MG63 (cell line): ENCODE measurements around the gene CASP6. TPM values are rescaled to one million over a fixed set of nuclear protein-coding genes. Genes with fewer than 3 reads are reported as not detected.

ENCODE experiments used
- DNase-seq: peaks from one replicate; pipeline ENCODE4 v3.0.0-alpha.2; 2020
- H3K27me3 ChIP-seq: fragments of 250-450 bp; sonication (Bioruptor Pico); 2 replicates; pipeline ENCODE4 v1.5.1; 2020; ENCODE audit warnings: mild to moderate bottlenecking, moderate library complexity
- H3K36me3 ChIP-seq: fragments of 250-450 bp; sonication (Bioruptor Pico); 2 replicates; pipeline ENCODE4 v1.5.1; 2020; ENCODE audit warnings: mild to moderate bottlenecking, moderate library complexity
- H3K4me3 ChIP-seq: fragments of 250-450 bp; sonication (Bioruptor Pico); 2 replicates; pipeline ENCODE4 v1.5.1; 2020; ENCODE audit warnings: mild to moderate bottlenecking, moderate library complexity
- H3K9me3 ChIP-seq: fragments of 250-450 bp; sonication (Bioruptor Pico); 2 replicates; pipeline ENCODE4 v1.5.1; 2020; ENCODE audit warnings: mild to moderate bottlenecking, moderate library complexity
- total RNA-seq: library from RNA; depleted of rRNA; stranded (reverse); fragments of >200 nt; shearing (Covaris generic); gene quantifications from 2 replicates; pipeline ENCODE4 v1.2.3, GENCODE V29; 2014; ENCODE audit warnings: low replicate concordance

Gene CASP6
- total RNA-seq, 1 experiment from 2014 or later: 16.1 TPM

GRCh38 chr4:109729117-109729717 is 26.0 kb upstream of the CASP6 start:
- Histone ChIP-seq H3K27me3 (no peaks in the 10 kb centered on the region), H3K9me3 (no peaks in the 10 kb centered on the region), H3K36me3 (no peaks in the 10 kb centered on the region), H3K4me3 (peak overlapping the region; percentile 73)
- no peak for DNase-seq

DNA sequence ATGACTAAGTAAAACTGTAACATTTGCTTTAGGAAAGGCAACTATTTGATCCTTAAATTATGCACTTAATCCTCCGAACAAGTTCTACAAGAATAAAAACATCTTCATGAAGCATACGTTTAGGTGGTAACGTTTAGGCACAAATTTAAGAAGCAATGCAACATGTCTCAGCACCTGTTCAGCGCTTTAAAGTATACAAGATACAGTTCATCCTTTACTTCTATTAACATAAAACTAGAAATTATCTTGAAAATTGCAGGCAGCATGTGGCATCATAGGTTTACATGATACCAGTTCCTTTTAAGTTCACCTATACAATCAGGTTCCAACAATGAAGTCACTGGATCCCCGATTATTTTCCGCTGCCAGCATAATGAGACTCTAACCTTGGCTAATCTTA is 25.1 kb upstream of the CASP6 start:
- no peaks in the 10 kb centered on the region for H3K9me3 ChIP-seq
- no peak overlapping the region; the same call in 1 of the 2 replicates for H3K4me3 ChIP-seq
- DNase-seq: no peak
- no peaks in the 10 kb centered on the region for H3K36me3 ChIP-seq
- H3K27me3 ChIP-seq: no peaks in the 10 kb centered on the region

DNA sequence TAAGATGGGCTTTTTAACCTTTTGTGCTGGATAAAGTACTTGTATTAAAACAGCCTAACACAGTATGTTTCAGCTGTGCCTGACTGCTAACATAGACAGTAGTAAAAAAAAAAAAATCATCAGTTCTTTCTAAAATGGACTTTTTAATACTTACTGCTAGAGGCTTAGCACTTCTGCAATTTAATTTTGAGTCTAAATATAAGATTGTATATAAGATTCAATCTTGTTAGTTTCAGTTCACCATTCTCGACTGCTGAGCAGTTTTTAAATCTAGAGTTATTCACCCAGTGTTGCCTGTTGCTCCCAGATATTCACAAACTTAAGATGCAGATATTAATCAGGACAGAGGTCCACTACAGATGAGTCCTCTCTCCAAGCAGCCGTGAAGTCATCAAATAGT is 19.9 kb upstream of the CASP6 start:
- Histone ChIP-seq H3K36me3 (no peaks in the 10 kb centered on the region), H3K27me3 (no peaks in the 10 kb centered on the region), H3K4me3 (no peak overlapping the region), H3K9me3 (no peaks in the 10 kb centered on the region)
- DNase-seq: no peak

DNA sequence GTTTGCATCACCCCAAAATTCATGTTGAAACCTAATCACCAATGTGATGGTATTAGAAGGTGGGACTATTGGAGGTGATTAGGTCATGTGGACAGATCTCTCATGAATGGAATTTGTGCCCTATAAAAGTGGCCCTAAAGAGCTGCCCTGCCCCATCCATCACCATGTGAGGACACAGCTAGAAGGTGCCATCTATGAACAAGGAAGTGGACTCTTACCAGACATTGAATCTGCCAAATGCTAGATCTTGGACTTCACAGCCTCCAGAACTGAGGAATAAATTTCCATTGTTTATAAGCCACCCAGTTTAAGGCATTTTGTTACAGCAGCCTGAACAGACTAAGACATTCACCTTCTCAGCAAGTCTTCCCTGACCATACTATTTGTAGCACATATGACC is 19.1 kb upstream of the CASP6 start:
- H3K9me3 ChIP-seq: no peaks in the 10 kb centered on the region
- no peak overlapping the region for H3K4me3 ChIP-seq
- no peaks in the 10 kb centered on the region for H3K36me3 ChIP-seq
- DNase-seq: no peak
- no peaks in the 10 kb centered on the region for H3K27me3 ChIP-seq

GRCh38 chr4:109721033-109721432 is 17.8 kb upstream of the CASP6 start:
- no peaks in the 10 kb centered on the region for H3K27me3 ChIP-seq
- H3K4me3 ChIP-seq: no peak overlapping the region
- no peaks in the 10 kb centered on the region for H3K9me3 ChIP-seq
- peak; percentile 5 for DNase-seq
- H3K36me3 ChIP-seq: no peaks in the 10 kb centered on the region

- DNase-seq: no peak
- no peaks in the 10 kb centered on the region for H3K27me3 ChIP-seq
- no peak overlapping the region for H3K4me3 ChIP-seq
- no peaks in the 10 kb centered on the region for H3K36me3 ChIP-seq
- no peaks in the 10 kb centered on the region for H3K9me3 ChIP-seq
Observed at GRCh38 chr4:109719604-109720003, 16.4 kb upstream of the CASP6 start.

DNA sequence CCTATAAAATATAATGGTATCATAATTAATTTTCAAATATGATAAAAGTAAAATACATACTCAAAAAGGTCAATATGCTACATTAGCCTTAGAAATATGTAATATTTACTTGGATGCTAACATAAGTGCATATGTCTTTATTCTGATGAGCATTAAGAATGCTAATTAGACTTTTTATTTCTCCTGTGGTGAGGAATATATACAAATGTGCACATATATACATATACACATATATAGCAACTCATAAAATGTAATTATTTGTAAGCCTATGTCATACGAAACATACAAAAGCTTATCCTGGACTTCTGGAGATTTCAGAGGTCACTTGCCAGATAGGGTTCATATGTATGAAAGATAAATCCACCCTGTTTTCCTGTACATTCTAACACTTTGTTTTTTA is 15.5 kb upstream of the CASP6 start:
- H3K4me3 ChIP-seq: no peak overlapping the region
- no peaks in the 10 kb centered on the region for H3K27me3 ChIP-seq
- no peaks in the 10 kb centered on the region for H3K9me3 ChIP-seq
- no peaks in the 10 kb centered on the region for H3K36me3 ChIP-seq
- DNase-seq: no peak

GRCh38 chr4:109713500-109713899 is 10.3 kb upstream of the CASP6 start:
- DNase-seq: no peak
- H3K4me3 ChIP-seq: no peak overlapping the region
- H3K27me3 ChIP-seq: no peaks in the 10 kb centered on the region
- H3K36me3 ChIP-seq: no peaks in the 10 kb centered on the region
- H3K9me3 ChIP-seq: no peaks in the 10 kb centered on the region

- H3K27me3 ChIP-seq: no peaks in the 10 kb centered on the region
- no peak overlapping the region for H3K4me3 ChIP-seq
- H3K9me3 ChIP-seq: no peaks in the 10 kb centered on the region
- no peaks in the 10 kb centered on the region for H3K36me3 ChIP-seq
- no peak for DNase-seq
Observed at GRCh38 chr4:109708990-109709389, 5.7 kb upstream of the CASP6 start.

- H3K4me3 ChIP-seq: no peak overlapping the region
- DNase-seq: no peak
Observed at GRCh38 chr4:109708435-109708834, 5.2 kb upstream of the CASP6 start.

GRCh38 chr4:109703664-109704361 is 568 bp upstream of the CASP6 start:
- no peak for DNase-seq
- H3K36me3 ChIP-seq: no peaks in the 10 kb centered on the region

More at GRCh38 chr4:109708435-109708834, 5.2 kb upstream of the CASP6 start:
- H3K36me3 ChIP-seq: no peaks in the 10 kb centered on the region
- no peaks in the 10 kb centered on the region for H3K9me3 ChIP-seq
- H3K27me3 ChIP-seq: no peaks in the 10 kb centered on the region

DNA sequence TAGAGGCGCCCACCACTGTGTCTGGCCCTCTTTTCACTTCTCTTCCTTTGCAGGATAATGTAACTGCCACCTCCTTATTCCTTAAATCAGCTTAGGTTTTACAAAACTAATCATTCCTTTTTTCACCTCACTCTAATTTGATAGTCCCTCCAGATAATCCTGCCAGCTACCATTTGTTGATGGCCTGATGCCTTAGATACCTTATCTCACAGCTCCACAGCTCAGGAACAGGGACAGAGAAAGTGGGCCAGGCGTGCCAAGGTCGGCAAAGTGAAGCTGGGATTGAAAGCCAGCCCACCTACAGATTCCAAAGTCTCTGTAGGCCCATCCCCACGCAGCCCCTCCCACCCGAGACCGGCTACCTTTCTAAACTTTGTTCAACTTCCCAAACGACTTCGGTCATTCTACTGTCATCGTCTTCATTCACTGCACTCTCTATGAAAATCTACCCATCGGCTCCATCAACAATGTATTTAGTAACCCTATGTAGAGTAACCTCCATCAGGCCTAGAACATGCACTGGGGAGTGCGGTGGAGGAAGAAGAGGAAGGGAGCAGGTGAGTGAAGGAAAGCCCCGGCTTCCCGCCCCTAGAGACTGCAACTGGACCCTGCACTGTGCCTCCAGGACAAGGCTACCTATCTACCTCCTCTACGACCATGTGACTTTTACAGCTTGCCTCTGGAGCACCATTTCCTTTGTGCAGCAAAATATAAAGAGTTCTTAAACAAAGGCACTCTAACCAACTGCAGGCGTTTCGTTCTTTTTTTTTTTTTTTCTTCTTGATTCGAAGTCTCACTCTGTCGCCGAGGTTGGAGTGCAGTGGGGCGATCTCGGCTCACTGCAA is 1.5 kb downstream of the CASP6 start:
- H3K36me3 ChIP-seq: no peaks in the 10 kb centered on the region
- peak overlapping the region; percentile 67 for H3K4me3 ChIP-seq
- no peak for DNase-seq
- no peaks in the 10 kb centered on the region for H3K9me3 ChIP-seq
- no peaks in the 10 kb centered on the region for H3K27me3 ChIP-seq

More at GRCh38 chr4:109703664-109704361, 568 bp upstream of the CASP6 start:
- no peaks in the 10 kb centered on the region for H3K27me3 ChIP-seq
- no peaks in the 10 kb centered on the region for H3K9me3 ChIP-seq
- H3K4me3 ChIP-seq: peak overlapping the region; percentile 67

GRCh38 chr4:109699553-109700225 is 3.6 kb downstream of the CASP6 start:
- DNase-seq: peak; percentile 9
- H3K27me3 ChIP-seq: no peaks in the 10 kb centered on the region
- H3K36me3 ChIP-seq: no peaks in the 10 kb centered on the region

GRCh38 chr4:109698656-109699055 is 4.6 kb downstream of the CASP6 start:
- Histone ChIP-seq H3K36me3 (no peaks in the 10 kb centered on the region), H3K9me3 (no peaks in the 10 kb centered on the region), H3K27me3 (no peaks in the 10 kb centered on the region), H3K4me3 (no peak overlapping the region)
- no peak for DNase-seq

More at GRCh38 chr4:109699553-109700225, 3.6 kb downstream of the CASP6 start:
- Histone ChIP-seq H3K4me3 (no peak overlapping the region), H3K9me3 (no peaks in the 10 kb centered on the region)

GRCh38 chr4:109691411-109691920 is 11.8 kb downstream of the CASP6 start:
- Histone ChIP-seq H3K27me3 (no peaks in the 10 kb centered on the region), H3K4me3 (no peak overlapping the region), H3K9me3 (no peaks in the 10 kb centered on the region), H3K36me3 (no peaks in the 10 kb centered on the region)
- DNase-seq: no peak

- no peak for DNase-seq
- Histone ChIP-seq H3K4me3 (no peak overlapping the region), H3K36me3 (no peaks in the 10 kb centered on the region), H3K27me3 (no peaks in the 10 kb centered on the region), H3K9me3 (no peaks in the 10 kb centered on the region)
Observed at GRCh38 chr4:109690690-109691410, 12.4 kb downstream of the CASP6 start.
